ENCODE results near the gene GTPBP4. TPM values are rescaled to one million over a fixed set of nuclear protein-coding genes. Genes with fewer than 3 reads are reported as not detected.

GTPBP4 gene
- total and polyA plus RNA-seq, 2 of the 13 experiments (the other 11 are each of a cell fraction or from before 2014, with no cell fraction given) = 24.1 to 85.5 TPM

DNA sequence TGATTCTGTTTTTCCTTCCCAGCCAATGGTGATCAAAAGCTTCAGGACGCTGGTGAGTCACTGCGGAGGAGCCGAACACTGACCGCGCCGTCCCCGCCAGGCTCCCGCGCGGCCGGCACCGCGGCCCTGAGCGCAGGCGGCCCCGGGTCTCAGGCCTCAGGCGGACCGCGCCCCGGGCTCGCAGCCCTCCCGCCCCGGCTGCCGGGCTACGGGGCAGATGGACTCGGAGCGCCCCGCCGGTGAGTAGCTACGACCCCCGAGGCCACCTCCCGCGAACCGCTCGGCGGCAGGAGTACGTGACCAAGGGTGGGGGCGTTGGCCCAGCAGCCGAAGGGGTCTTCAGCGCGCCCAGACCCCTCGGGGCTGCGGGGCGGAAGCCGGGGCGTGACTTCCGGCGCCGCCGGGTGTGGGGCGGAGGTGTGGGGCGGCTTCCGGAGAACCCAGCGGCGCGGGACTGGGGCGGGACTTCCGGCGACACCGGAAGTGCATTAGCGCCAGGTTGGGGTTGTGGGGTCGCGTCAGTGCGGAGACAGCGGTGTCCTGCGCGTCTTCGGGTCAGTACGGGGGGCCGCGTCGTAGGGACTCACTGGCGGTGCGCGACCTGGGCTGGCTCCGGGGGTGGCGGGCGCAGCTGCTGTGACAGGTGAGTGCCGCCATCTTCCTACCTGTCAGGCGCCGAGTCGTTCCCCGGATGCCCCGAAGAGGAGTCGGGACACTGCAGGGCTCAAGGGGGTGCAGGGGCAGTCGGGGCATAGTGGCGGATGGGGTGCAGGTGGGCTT, 68.3 kb downstream of the GTPBP4 start, which contains the start of gene WDR37 (continued):
- TF ChIP-seq, protein P1, sequence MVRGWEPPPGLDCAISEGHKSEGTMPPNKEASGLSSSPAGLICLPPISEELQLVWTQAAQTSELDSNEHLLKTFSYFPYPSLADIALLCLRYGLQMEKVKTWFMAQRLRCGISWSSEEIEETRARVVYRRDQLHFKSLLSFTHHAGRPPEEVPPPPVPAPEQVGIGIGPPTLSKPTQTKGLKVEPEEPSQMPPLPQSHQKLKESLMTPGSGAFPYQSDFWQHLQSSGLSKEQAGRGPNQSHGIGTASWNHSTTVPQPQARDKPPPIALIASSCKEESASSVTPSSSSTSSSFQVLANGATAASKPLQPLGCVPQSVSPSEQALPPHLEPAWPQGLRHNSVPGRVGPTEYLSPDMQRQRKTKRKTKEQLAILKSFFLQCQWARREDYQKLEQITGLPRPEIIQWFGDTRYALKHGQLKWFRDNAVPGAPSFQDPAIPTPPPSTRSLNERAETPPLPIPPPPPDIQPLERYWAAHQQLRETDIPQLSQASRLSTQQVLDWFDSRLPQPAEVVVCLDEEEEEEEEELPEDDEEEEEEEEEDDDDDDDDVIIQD (CRISPR knock-in tag; IDR thresholded peaks at IDR 0.05; ENCODE audit: low read depth) = 0 out of 2 replicates have a peak, but pooled peaks have one; percentile 9
- TF ChIP-seq KDM2A (CRISPR knock-in tag; IDR thresholded peaks at IDR 0.05; ENCODE audit: borderline replicate concordance, low read depth) (peak; percentile 86), NCOR1 (IDR thresholded peaks at IDR 0.05; ENCODE audit: borderline replicate concordance, low read length) (no peak), SP1 (IDR thresholded peaks at IDR 0.05) (no peak), SP1 (CRISPR knock-in tag; IDR thresholded peaks at IDR 0.05) (0 out of 2 replicates have a peak, but pooled peaks have one; percentile 48), RARG (CRISPR knock-in tag; IDR thresholded peaks at IDR 0.05; ENCODE audit: low read depth) (no peak), ELK4 (CRISPR knock-in tag; IDR thresholded peaks at IDR 0.05; ENCODE audit: borderline replicate concordance) (peak; percentile 39; the same call in 1 of the 2 replicates), MBD4 (IDR thresholded peaks at IDR 0.05; ENCODE audit: borderline replicate concordance, low read length) (no peak), ZNF572 (CRISPR knock-in tag; IDR thresholded peaks at IDR 0.05) (no peak), ARID3A (IDR thresholded peaks at IDR 0.05; ENCODE audit: low read depth, low read length) (no peak), MNT (IDR thresholded peaks at IDR 0.05) (0 out of 2 replicates have a peak, but pooled peaks have one; percentile 15), MED13 (CRISPR knock-in tag; IDR thresholded peaks at IDR 0.05) (0 out of 2 replicates have a peak, but pooled peaks have one; percentile 2)
- TF ChIP-seq, protein P2, sequence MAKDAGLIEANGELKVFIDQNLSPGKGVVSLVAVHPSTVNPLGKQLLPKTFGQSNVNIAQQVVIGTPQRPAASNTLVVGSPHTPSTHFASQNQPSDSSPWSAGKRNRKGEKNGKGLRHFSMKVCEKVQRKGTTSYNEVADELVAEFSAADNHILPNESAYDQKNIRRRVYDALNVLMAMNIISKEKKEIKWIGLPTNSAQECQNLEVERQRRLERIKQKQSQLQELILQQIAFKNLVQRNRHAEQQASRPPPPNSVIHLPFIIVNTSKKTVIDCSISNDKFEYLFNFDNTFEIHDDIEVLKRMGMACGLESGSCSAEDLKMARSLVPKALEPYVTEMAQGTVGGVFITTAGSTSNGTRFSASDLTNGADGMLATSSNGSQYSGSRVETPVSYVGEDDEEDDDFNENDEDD (CRISPR knock-in tag; IDR thresholded peaks at IDR 0.05; ENCODE audit: borderline replicate concordance) = peak; percentile 16; the same call in 1 of the 2 replicates
- TF ChIP-seq, protein P3, sequence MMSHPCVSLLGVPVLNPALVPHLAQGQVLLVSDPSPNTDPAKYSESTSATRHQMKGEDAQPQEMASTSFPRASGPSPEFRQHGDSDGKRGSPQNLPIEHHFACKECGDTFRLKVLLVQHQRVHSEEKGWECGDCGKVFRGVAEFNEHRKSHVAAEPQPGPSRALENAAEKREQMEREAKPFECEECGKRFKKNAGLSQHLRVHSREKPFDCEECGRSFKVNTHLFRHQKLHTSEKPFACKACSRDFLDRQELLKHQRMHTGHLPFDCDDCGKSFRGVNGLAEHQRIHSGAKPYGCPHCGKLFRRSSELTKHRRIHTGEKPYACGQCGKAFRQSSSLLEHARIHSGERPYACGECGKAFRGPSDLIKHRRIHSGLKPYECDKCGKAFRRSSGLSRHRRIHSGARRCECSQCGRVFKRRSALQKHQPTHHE (CRISPR knock-in tag; IDR thresholded peaks at IDR 0.05; ENCODE audit: borderline replicate concordance) = peak; percentile 81
- TF ChIP-seq, protein P4, sequence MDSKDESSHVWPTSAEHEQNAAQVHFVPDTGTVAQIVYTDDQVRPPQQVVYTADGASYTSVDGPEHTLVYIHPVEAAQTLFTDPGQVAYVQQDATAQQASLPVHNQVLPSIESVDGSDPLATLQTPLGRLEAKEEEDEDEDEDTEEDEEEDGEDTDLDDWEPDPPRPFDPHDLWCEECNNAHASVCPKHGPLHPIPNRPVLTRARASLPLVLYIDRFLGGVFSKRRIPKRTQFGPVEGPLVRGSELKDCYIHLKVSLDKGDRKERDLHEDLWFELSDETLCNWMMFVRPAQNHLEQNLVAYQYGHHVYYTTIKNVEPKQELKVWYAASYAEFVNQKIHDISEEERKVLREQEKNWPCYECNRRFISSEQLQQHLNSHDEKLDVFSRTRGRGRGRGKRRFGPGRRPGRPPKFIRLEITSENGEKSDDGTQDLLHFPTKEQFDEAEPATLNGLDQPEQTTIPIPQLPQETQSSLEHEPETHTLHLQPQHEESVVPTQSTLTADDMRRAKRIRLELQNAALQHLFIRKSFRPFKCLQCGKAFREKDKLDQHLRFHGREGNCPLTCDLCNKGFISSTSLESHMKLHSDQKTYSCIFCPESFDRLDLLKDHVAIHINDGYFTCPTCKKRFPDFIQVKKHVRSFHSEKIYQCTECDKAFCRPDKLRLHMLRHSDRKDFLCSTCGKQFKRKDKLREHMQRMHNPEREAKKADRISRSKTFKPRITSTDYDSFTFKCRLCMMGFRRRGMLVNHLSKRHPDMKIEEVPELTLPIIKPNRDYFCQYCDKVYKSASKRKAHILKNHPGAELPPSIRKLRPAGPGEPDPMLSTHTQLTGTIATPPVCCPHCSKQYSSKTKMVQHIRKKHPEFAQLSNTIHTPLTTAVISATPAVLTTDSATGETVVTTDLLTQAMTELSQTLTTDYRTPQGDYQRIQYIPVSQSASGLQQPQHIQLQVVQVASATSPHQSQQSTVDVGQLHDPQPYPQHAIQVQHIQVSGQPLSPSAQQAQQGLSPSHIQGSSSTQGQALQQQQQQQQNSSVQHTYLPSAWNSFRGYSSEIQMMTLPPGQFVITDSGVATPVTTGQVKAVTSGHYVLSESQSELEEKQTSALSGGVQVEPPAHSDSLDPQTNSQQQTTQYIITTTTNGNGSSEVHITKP (CRISPR knock-in tag; IDR thresholded peaks at IDR 0.05; ENCODE audit: low read depth) = no peak

Measured in HepG2 (cell line).